HepG2 (cell line): ENCODE data around the gene ESYT1. TPM values are rescaled to one million over a fixed set of nuclear protein-coding genes. Genes with fewer than 3 reads are reported as not detected.

Experiments
- FOXK1 ChIP-seq: sonication (generic); formaldehyde crosslinking; IDR thresholded peaks from 2 replicates; pipeline ENCODE4 v1.4.0; 2020; ENCODE audit warnings: low read depth, missing genetic modification reagents, borderline replicate concordance
- GATA4 ChIP-seq: sonication (generic); IDR thresholded peaks from 2 replicates; pipeline ENCODE4 v1.6.1; 2016; ENCODE audit warnings: antibody characterized with exemption, low read depth, borderline replicate concordance
- HOXD1 ChIP-seq: sonication (generic); formaldehyde crosslinking; IDR thresholded peaks from 2 replicates; pipeline ENCODE4 v1.5.0; 2020; ENCODE audit warnings: missing genetic modification reagents
- IKZF4 ChIP-seq: sonication (generic); formaldehyde crosslinking; IDR thresholded peaks from 2 replicates; pipeline ENCODE4 v1.5.1; 2020; ENCODE audit warnings: borderline replicate concordance, mild to moderate bottlenecking, low read depth, missing genetic modification reagents; ENCODE audit errors: not compliant biosample characterization
- PHF20 ChIP-seq: sonication (generic); formaldehyde crosslinking; IDR thresholded peaks from 2 replicates; pipeline ENCODE4 v1.5.0; 2020; ENCODE audit warnings: mild to moderate bottlenecking, missing genetic modification reagents
- POLR2A ChIP-seq, 2 experiments: IDR thresholded peaks; 2 replicates each; pipeline ENCODE4 v1.6.1; 2011; ENCODE audit warnings: low read depth in 2 of 2, low read length in 2 of 2, mild to moderate bottlenecking in 1 of 2, moderate library complexity in 1 of 2; ENCODE audit not compliant: insufficient read depth in 1 of 2
- SAP130 ChIP-seq: IDR thresholded peaks from 2 replicates; pipeline ENCODE4 v1.6.1; 2016; ENCODE audit warnings: low read depth
- SATB2 ChIP-seq: sonication (generic); formaldehyde crosslinking; IDR thresholded peaks from 2 replicates; pipeline ENCODE4 v1.5.0; 2020; ENCODE audit warnings: missing genetic modification reagents
- TOPORS ChIP-seq: sonication (generic); formaldehyde crosslinking; IDR thresholded peaks from 2 replicates; pipeline ENCODE4 v1.8.0; 2023; ENCODE audit warnings: mild to moderate bottlenecking, missing genetic modification reagents
- ZNF20 ChIP-seq: sonication (generic); formaldehyde crosslinking; IDR thresholded peaks from 2 replicates; pipeline ENCODE4 v1.4.0; 2020; ENCODE audit warnings: mild to moderate bottlenecking, moderate library complexity, missing genetic modification reagents
- ZNF207 ChIP-seq: fragments of 450-650 bp; IDR thresholded peaks from 2 replicates; pipeline ENCODE4 v1.6.1; 2016; ENCODE audit warnings: antibody characterized with exemption, borderline replicate concordance
- ZNF816 ChIP-seq: sonication (generic); formaldehyde crosslinking; IDR thresholded peaks from 2 replicates; pipeline ENCODE4 v1.8.0; 2022; ENCODE audit warnings: missing genetic modification reagents, mild to moderate bottlenecking, borderline replicate concordance
- ZNF83 ChIP-seq: sonication (generic); formaldehyde crosslinking; IDR thresholded peaks from 2 replicates; pipeline ENCODE4 v1.4.0; 2020; ENCODE audit warnings: missing genetic modification reagents, mild to moderate bottlenecking, borderline replicate concordance
- polyA plus RNA-seq, 8 experiments: library from polyadenylated mRNA; depleted of rRNA in 3 of 8; stranded (reverse) in 7 of 8; unstranded in 1 of 8; fragments of >200 nt; fragmentation: Illumina TruSeq in 4 of 8; extraction: Trizol in 4 of 8; gene quantifications; 2 replicates each; pipeline versions ENCODE4 v1.2.1 to v1.2.3, GENCODE V29; 2011 to 2016; ENCODE audit warnings: low read depth in 4 of 8, missing spikeins in 1 of 8, mixed read lengths in 1 of 8; ENCODE audit not compliant: insufficient read depth in 1 of 8
- total RNA-seq, 5 experiments: library from RNA; depleted of rRNA; stranded (reverse); fragments of >200 nt; fragmentation: Illumina TruSeq; extraction: Trizol; gene quantifications; 2 replicates each; pipeline ENCODE4 v1.2.3, GENCODE V29; 2016; ENCODE audit warnings: low read depth in 1 of 5
- TF ChIP-seq, protein P1 (sequence below): sonication (generic); formaldehyde crosslinking; IDR thresholded peaks from 2 replicates; pipeline ENCODE4 v1.9.0; 2021; ENCODE audit warnings: missing genetic modification reagents, borderline replicate concordance
- TF ChIP-seq, protein P2 (sequence below): sonication (generic); formaldehyde crosslinking; IDR thresholded peaks from 2 replicates; pipeline ENCODE4 v1.5.1; 2020; ENCODE audit warnings: missing genetic modification reagents, mild to moderate bottlenecking, borderline replicate concordance
- TF ChIP-seq, protein P3 (sequence below): sonication (generic); formaldehyde crosslinking; IDR thresholded peaks from 2 replicates; pipeline ENCODE4 v1.4.0; 2020; ENCODE audit warnings: missing genetic modification reagents, mild to moderate bottlenecking, borderline replicate concordance
- TF ChIP-seq, protein P4 (sequence below): sonication (generic); formaldehyde crosslinking; conservative IDR thresholded peaks from 2 replicates; pipeline ENCODE4 v1.5.0; 2020; ENCODE audit warnings: missing genetic modification reagents

The ESYT1 gene
- total and polyA plus RNA-seq, 2 of the 13 experiments (the other 11 are each of a cell fraction or from before 2014, with no cell fraction given), result 66.9 to 71.0 TPM

DNA sequence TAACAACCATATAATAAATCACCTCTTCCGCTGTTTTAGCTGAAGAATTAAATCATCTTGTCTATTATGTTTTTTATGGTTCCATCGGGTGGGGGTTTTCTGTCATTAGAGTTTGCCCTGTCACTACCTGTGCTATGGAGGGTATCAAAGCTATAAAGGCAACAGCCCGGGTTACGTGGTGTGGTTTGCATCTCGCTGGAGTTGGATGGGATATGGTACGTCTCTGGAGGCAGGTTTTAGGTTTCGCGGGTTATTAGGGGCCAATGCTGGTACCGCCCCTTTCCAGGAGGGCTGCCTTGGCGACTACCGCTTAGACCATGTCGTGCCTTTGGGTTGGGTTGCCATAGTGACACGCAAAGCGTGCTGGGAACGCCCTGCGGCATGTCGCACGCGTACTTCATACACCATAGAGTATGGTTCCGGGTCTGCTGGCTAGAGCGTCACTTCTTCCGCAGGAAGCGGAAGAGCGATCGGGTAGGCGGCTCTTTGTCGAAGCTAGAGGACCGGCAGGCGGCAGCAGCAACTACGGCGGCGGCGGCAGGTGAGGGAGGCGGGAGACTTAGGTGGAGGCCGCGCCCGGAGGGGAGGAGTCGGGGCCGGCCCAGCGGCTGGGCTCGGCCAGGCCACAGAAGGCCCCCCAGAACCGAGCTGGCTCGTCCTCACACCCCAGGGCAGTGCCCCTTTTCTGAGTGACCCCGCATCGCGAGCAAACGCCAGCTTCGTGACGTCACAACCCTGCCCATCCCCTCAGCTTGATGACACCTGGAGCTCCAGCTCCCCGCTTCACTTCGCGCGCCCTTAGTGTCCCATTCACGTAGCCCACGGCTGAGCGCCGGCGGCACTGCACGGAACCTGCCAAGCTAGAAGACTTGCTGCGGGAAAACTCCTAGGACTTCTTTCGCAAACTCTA is 10.0 kb upstream of the ESYT1 start, which contains the start of gene ZC3H10 (continued):
- TF ChIP-seq, protein P1, sequence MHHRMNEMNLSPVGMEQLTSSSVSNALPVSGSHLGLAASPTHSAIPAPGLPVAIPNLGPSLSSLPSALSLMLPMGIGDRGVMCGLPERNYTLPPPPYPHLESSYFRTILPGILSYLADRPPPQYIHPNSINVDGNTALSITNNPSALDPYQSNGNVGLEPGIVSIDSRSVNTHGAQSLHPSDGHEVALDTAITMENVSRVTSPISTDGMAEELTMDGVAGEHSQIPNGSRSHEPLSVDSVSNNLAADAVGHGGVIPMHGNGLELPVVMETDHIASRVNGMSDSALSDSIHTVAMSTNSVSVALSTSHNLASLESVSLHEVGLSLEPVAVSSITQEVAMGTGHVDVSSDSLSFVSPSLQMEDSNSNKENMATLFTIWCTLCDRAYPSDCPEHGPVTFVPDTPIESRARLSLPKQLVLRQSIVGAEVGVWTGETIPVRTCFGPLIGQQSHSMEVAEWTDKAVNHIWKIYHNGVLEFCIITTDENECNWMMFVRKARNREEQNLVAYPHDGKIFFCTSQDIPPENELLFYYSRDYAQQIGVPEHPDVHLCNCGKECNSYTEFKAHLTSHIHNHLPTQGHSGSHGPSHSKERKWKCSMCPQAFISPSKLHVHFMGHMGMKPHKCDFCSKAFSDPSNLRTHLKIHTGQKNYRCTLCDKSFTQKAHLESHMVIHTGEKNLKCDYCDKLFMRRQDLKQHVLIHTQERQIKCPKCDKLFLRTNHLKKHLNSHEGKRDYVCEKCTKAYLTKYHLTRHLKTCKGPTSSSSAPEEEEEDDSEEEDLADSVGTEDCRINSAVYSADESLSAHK (CRISPR knock-in tag), result no peak
- TF ChIP-seq ZNF83 (no peak), IKZF4 (CRISPR knock-in tag) (no peak), ZNF816 (CRISPR knock-in tag) (no peak), POLR2A (IDR thresholded peaks at IDR 0.05; ENCODE audit: insufficient read depth in 1 of 2, low read depth in 2 of 2, low read length in 2 of 2) (peak; percentile 99), GATA4 (peak; percentile 41; the same call in 1 of the 2 replicates), PHF20 (CRISPR knock-in tag) (peak; percentile 98), SAP130 (peak; percentile 99), ZNF207 (no peak), ZNF20 (CRISPR knock-in tag) (no peak), HOXD1 (CRISPR knock-in tag) (peak; percentile 83; the same call in 1 of the 2 replicates), TOPORS (peak; percentile 78; the same call in 1 of the 2 replicates), SATB2 (CRISPR knock-in tag) (no peak), FOXK1 (CRISPR knock-in tag) (peak; percentile 90; the same call in 1 of the 2 replicates)
- TF ChIP-seq, protein P2, sequence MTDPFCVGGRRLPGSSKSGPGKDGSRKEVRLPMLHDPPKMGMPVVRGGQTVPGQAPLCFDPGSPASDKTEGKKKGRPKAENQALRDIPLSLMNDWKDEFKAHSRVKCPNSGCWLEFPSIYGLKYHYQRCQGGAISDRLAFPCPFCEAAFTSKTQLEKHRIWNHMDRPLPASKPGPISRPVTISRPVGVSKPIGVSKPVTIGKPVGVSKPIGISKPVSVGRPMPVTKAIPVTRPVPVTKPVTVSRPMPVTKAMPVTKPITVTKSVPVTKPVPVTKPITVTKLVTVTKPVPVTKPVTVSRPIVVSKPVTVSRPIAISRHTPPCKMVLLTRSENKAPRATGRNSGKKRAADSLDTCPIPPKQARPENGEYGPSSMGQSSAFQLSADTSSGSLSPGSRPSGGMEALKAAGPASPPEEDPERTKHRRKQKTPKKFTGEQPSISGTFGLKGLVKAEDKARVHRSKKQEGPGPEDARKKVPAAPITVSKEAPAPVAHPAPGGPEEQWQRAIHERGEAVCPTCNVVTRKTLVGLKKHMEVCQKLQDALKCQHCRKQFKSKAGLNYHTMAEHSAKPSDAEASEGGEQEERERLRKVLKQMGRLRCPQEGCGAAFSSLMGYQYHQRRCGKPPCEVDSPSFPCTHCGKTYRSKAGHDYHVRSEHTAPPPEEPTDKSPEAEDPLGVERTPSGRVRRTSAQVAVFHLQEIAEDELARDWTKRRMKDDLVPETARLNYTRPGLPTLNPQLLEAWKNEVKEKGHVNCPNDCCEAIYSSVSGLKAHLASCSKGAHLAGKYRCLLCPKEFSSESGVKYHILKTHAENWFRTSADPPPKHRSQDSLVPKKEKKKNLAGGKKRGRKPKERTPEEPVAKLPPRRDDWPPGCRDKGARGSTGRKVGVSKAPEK (CRISPR knock-in tag), result no peak
- TF ChIP-seq, protein P3, sequence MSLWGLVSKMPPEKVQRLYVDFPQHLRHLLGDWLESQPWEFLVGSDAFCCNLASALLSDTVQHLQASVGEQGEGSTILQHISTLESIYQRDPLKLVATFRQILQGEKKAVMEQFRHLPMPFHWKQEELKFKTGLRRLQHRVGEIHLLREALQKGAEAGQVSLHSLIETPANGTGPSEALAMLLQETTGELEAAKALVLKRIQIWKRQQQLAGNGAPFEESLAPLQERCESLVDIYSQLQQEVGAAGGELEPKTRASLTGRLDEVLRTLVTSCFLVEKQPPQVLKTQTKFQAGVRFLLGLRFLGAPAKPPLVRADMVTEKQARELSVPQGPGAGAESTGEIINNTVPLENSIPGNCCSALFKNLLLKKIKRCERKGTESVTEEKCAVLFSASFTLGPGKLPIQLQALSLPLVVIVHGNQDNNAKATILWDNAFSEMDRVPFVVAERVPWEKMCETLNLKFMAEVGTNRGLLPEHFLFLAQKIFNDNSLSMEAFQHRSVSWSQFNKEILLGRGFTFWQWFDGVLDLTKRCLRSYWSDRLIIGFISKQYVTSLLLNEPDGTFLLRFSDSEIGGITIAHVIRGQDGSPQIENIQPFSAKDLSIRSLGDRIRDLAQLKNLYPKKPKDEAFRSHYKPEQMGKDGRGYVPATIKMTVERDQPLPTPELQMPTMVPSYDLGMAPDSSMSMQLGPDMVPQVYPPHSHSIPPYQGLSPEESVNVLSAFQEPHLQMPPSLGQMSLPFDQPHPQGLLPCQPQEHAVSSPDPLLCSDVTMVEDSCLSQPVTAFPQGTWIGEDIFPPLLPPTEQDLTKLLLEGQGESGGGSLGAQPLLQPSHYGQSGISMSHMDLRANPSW (CRISPR knock-in tag), result peak; percentile 77; the same call in 1 of the 2 replicates
- TF ChIP-seq, protein P4, sequence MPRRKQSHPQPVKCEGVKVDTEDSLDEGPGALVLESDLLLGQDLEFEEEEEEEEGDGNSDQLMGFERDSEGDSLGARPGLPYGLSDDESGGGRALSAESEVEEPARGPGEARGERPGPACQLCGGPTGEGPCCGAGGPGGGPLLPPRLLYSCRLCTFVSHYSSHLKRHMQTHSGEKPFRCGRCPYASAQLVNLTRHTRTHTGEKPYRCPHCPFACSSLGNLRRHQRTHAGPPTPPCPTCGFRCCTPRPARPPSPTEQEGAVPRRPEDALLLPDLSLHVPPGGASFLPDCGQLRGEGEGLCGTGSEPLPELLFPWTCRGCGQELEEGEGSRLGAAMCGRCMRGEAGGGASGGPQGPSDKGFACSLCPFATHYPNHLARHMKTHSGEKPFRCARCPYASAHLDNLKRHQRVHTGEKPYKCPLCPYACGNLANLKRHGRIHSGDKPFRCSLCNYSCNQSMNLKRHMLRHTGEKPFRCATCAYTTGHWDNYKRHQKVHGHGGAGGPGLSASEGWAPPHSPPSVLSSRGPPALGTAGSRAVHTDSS (CRISPR knock-in tag), result no peak
